ENCODE data around the gene MYADML2.

DNA sequence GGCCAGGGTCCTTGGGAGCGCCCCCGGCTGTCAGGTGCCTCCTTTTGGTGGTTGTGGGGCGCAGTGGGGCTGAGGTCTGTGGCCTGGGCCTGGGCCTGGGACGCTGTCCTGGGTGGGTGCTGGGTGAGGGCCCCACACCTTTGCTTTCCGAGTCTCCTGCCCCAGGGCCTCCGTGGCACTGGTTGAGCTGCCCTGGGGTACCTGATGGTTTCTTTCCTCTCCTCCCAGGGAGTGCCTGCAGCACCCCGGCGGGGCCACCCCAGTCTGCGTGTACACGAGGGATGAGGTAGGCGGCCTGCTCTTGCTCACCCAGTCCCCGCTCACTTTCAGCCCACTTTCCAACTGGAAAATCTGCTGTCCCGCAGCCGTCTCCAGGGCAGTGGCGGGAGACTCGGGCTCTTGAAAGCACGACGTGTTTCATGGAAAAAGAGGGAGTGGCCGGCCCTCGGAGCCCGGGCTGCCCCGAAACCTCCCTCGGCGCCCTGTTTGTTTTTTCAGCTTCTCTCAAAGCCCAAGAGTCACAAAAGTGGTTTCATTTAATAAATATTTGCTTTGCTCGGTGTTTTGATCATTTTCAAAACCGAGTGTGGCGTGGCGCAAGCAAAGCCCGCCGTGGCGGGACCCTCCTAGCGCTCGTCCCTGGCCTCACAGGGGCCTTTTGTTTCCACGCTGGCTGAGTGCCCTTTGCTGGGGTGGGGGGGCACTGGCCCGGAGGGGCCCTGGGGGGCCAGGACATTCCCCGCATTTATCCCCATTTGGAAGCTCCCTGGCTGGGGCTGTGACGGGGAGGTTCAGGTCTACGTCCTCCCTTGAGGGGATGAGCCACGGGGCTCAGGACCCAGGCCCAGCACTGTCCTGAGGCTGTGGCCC, 47.8 kb upstream of the MYADML2 start:
- TF ChIP-seq, protein P1, sequence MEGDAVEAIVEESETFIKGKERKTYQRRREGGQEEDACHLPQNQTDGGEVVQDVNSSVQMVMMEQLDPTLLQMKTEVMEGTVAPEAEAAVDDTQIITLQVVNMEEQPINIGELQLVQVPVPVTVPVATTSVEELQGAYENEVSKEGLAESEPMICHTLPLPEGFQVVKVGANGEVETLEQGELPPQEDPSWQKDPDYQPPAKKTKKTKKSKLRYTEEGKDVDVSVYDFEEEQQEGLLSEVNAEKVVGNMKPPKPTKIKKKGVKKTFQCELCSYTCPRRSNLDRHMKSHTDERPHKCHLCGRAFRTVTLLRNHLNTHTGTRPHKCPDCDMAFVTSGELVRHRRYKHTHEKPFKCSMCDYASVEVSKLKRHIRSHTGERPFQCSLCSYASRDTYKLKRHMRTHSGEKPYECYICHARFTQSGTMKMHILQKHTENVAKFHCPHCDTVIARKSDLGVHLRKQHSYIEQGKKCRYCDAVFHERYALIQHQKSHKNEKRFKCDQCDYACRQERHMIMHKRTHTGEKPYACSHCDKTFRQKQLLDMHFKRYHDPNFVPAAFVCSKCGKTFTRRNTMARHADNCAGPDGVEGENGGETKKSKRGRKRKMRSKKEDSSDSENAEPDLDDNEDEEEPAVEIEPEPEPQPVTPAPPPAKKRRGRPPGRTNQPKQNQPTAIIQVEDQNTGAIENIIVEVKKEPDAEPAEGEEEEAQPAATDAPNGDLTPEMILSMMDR (IDR thresholded peaks at IDR 0.05; ENCODE audit: insufficient read depth, low read length, poor library complexity, severe bottlenecking), result no peak
- TF ChIP-seq EZH2phosphoT487 (conservative IDR thresholded peaks at IDR 0.05; ENCODE audit: low read length), result no peak

Data from SU-DHL-6 (cell line).